Activated naive CD4-positive, alpha-beta T cell treated with anti-CD3 and anti-CD28 coated beads for 36 hours (primary cell): Measurements from ENCODE around the gene MAP3K6. TPM values are rescaled to one million over a fixed set of nuclear protein-coding genes. Genes with fewer than 3 reads are reported as not detected.
A peak's percentile ranks its signal among the peaks of the same experiment; 100 is the strongest.

Experiments used
- CTCF ChIA-PET: fragments of 350-600 bp; sonication (Branson Sonifier 250); formaldehyde crosslinking; loops from one replicate; lab custom pipeline; 2021; ENCODE audit warnings: antibody characterized with exemption; lab: Charles Lee
- DNase-seq: peaks from one replicate; pipeline ENCODE4 v3.0.0-alpha.2; 2020
- H3K27ac Mint-ChIP-seq: one replicate; pipeline ENCODE4 v1.8.0; 2021; ENCODE audit warnings: mild to moderate bottlenecking, mixed read lengths
- H3K27me3 Mint-ChIP-seq: one replicate; pipeline ENCODE4 v1.8.0; 2021; ENCODE audit warnings: low read depth, mixed read lengths
- H3K36me3 Mint-ChIP-seq: one replicate; pipeline ENCODE4 v1.8.0; 2021; ENCODE audit warnings: low read depth, mixed read lengths
- H3K4me1 Mint-ChIP-seq: one replicate; pipeline ENCODE4 v1.8.0; 2021; ENCODE audit warnings: low read depth, mixed read lengths
- H3K4me3 Mint-ChIP-seq: one replicate; pipeline ENCODE4 v1.8.0; 2021; ENCODE audit warnings: mild to moderate bottlenecking, moderate library complexity, mixed read lengths
- H3K9me3 Mint-ChIP-seq: one replicate; pipeline ENCODE4 v1.8.0; 2021; ENCODE audit warnings: mixed read lengths
- intact Hi-C: fragments of 100-400 bp; cut with micrococcal nuclease; formaldehyde crosslinking; loops from one replicate; pipeline ENCODE4 v1.15.1; 2023
- total RNA-seq, 2 experiments: library from RNA; stranded (reverse); gene quantifications; one replicate each; pipeline ENCODE4 v1.2.3, GENCODE V29; 2021

The MAP3K6 gene
- total RNA-seq, 2 experiments from 2014 or later = 5.2 to 5.3 TPM

GRCh38 chr1:27333717-27334279 lies 33.0 kb downstream of the MAP3K6 start:
- Mint-ChIP-seq H3K9me3 (no peaks in the 10 kb centered on the region), H3K27ac (no peak overlapping the region), H3K27me3 (no peaks in the 10 kb centered on the region), H3K36me3 (peaks cover 28% of the 10 kb centered on the region), H3K4me3 (no peak overlapping the region), H3K4me1 (peaks cover 16% of the 10 kb centered on the region)
- intact Hi-C loops = no loop called here
- no peak for DNase-seq
- CTCF ChIA-PET = interaction anchor here (0.7 to 5.1 kb wide), 22 partner anchors 9 to 396 kb away, joined by 3 to 41 read pairs (median 4); partner anchors contain the start of genes MAP3K6 and TMEM222

- no peak overlapping the region for H3K4me3 Mint-ChIP-seq
- H3K36me3 Mint-ChIP-seq = peaks cover 32% of the 10 kb centered on the region
- no peak overlapping the region for H3K27ac Mint-ChIP-seq
- peak; percentile 68 for DNase-seq
- CTCF ChIA-PET = interaction anchor here (0.6 to 5.1 kb wide), 36 partner anchors 8 to 532 kb away, joined by 3 to 41 read pairs (median 4); partner anchors contain the start of genes MAP3K6, SYTL1 and TMEM222
- H3K4me1 Mint-ChIP-seq = peaks cover 26% of the 10 kb centered on the region
- no peaks in the 10 kb centered on the region for H3K27me3 Mint-ChIP-seq
- H3K9me3 Mint-ChIP-seq = no peaks in the 10 kb centered on the region
- intact Hi-C loops = loop anchor here (1.0 kb wide), 1 partner anchor 56 kb away; no protein-coding TSS in a partner anchor
These were observed 34.1 kb downstream of the MAP3K6 start for GRCh38 chr1:27332536-27333281.

- Mint-ChIP-seq H3K27ac (no peak overlapping the region), H3K36me3 (peaks cover 34% of the 10 kb centered on the region), H3K27me3 (no peaks in the 10 kb centered on the region), H3K4me3 (no peak overlapping the region), H3K9me3 (no peaks in the 10 kb centered on the region), H3K4me1 (peaks cover 31% of the 10 kb centered on the region)
- no peak for DNase-seq
- CTCF ChIA-PET = interaction anchor here (0.8 to 5.1 kb wide), 23 partner anchors 7 to 287 kb away, joined by 3 to 41 read pairs (median 7); partner anchors contain the start of genes SYTL1 and TMEM222
- intact Hi-C loops = loop anchor here (1.0 kb wide), 1 partner anchor 56 kb away; no protein-coding TSS in a partner anchor
These were observed 34.8 kb downstream of the MAP3K6 start for GRCh38 chr1:27331922-27332321.

GRCh38 chr1:27331426-27331825 lies 35.3 kb downstream of the MAP3K6 start:
- intact Hi-C loops = no loop called here
- Mint-ChIP-seq H3K9me3 (no peaks in the 10 kb centered on the region), H3K4me1 (peaks cover 36% of the 10 kb centered on the region), H3K36me3 (peaks cover 31% of the 10 kb centered on the region), H3K27me3 (no peaks in the 10 kb centered on the region), H3K4me3 (no peak overlapping the region), H3K27ac (no peak overlapping the region)
- DNase-seq = no peak
- CTCF ChIA-PET = interaction anchor here (2.1 to 3.1 kb wide), 4 partner anchors 8 to 68 kb away, joined by 7 to 22 read pairs (median 12); partner anchors contain the start of gene TMEM222

- Mint-ChIP-seq H3K36me3 (peaks cover 26% of the 10 kb centered on the region), H3K4me3 (no peak overlapping the region), H3K9me3 (no peaks in the 10 kb centered on the region), H3K27me3 (no peaks in the 10 kb centered on the region), H3K27ac (peak overlapping the region; percentile 8), H3K4me1 (peaks cover 42% of the 10 kb centered on the region)
- no peak for DNase-seq
- CTCF ChIA-PET = no interaction called here
- intact Hi-C loops = no loop called here
These were observed 36.0 kb downstream of the MAP3K6 start for GRCh38 chr1:27330786-27331185.

GRCh38 chr1:27327964-27328363 lies 38.8 kb downstream of the MAP3K6 start:
- Mint-ChIP-seq H3K4me1 (peaks cover 65% of the 10 kb centered on the region), H3K27me3 (no peaks in the 10 kb centered on the region), H3K9me3 (no peaks in the 10 kb centered on the region), H3K27ac (peak overlapping the region; percentile 59), H3K4me3 (no peak overlapping the region), H3K36me3 (peaks cover 20% of the 10 kb centered on the region)
- intact Hi-C loops = no loop called here
- DNase-seq = no peak
- CTCF ChIA-PET = interaction anchor here (1.0 to 2.1 kb wide), 4 partner anchors 27 to 67 kb away, joined by 3 to 8 read pairs (median 7); no protein-coding TSS in a partner anchor

GRCh38 chr1:27325286-27325685 lies 41.5 kb downstream of the MAP3K6 start:
- no peak overlapping the region for H3K4me3 Mint-ChIP-seq
- intact Hi-C loops = no loop called here
- peaks cover 65% of the 10 kb centered on the region for H3K4me1 Mint-ChIP-seq
- no peaks in the 10 kb centered on the region for H3K9me3 Mint-ChIP-seq
- DNase-seq = no peak
- CTCF ChIA-PET = no interaction called here
- H3K27me3 Mint-ChIP-seq = no peaks in the 10 kb centered on the region
- peak overlapping the region; percentile 9 for H3K27ac Mint-ChIP-seq
- peaks cover 13% of the 10 kb centered on the region for H3K36me3 Mint-ChIP-seq

GRCh38 chr1:27322569-27323240 lies 44.1 kb downstream of the MAP3K6 start:
- intact Hi-C loops = loop anchor here (1.0 to 2.0 kb wide), 5 partner anchors 19 to 168 kb away; partner anchors contain the start of genes GPR3, MAP3K6, SLC9A1 and WASF2
- Mint-ChIP-seq H3K36me3 (peaks cover 9% of the 10 kb centered on the region), H3K9me3 (no peaks in the 10 kb centered on the region), H3K27ac (peak overlapping the region; percentile 86), H3K4me3 (peak overlapping the region; percentile 94), H3K27me3 (no peaks in the 10 kb centered on the region), H3K4me1 (peaks cover 48% of the 10 kb centered on the region)
- CTCF ChIA-PET = interaction anchor here (0.6 to 2.0 kb wide), 9 partner anchors 10 to 449 kb away, joined by 3 to 22 read pairs (median 3); no protein-coding TSS in a partner anchor
- DNase-seq = no peak

- intact Hi-C loops = loop anchor here (1.0 to 2.0 kb wide), 5 partner anchors 19 to 168 kb away; partner anchors contain the start of genes GPR3, MAP3K6, SLC9A1 and WASF2
- Mint-ChIP-seq H3K4me3 (peak within 1 kb of the TSS; percentile 94), H3K36me3 (peaks cover 7% of the 10 kb centered on the region), H3K4me1 (peaks cover 45% of the 10 kb centered on the region), H3K27ac (peak within 1 kb of the TSS; percentile 86), H3K27me3 (no peaks in the 10 kb centered on the region), H3K9me3 (no peaks in the 10 kb centered on the region)
- DNase-seq = peak; percentile 98
- CTCF ChIA-PET = interaction anchor here (0.6 to 2.0 kb wide), 4 partner anchors 11 to 449 kb away, joined by 3 to 22 read pairs (median 4); no protein-coding TSS in a partner anchor
These were observed 44.8 kb downstream of the MAP3K6 start, which contains the start of gene TMEM222 for GRCh38 chr1:27321813-27322568. TSS of gene TMEM222 (plus strand) at chr1:27322163. CDS start at chr1:27322198, 35 bp downstream.

GRCh38 chr1:27318596-27318995 lies 48.2 kb downstream of the MAP3K6 start:
- H3K27ac Mint-ChIP-seq = no peak overlapping the region
- H3K9me3 Mint-ChIP-seq = no peaks in the 10 kb centered on the region
- peaks cover 13% of the 10 kb centered on the region for H3K4me1 Mint-ChIP-seq
- no peaks in the 10 kb centered on the region for H3K36me3 Mint-ChIP-seq
- DNase-seq = no peak
- no peaks in the 10 kb centered on the region for H3K27me3 Mint-ChIP-seq
- no peak overlapping the region for H3K4me3 Mint-ChIP-seq
- intact Hi-C loops = no loop called here
- CTCF ChIA-PET = interaction anchor here (0.7 to 6.8 kb wide), 2 partner anchors 18 to 225 kb away, joined by 3 to 31 read pairs; no protein-coding TSS in a partner anchor

GRCh38 chr1:27318136-27318535 lies 48.6 kb downstream of the MAP3K6 start:
- Mint-ChIP-seq H3K4me1 (peaks cover 10% of the 10 kb centered on the region), H3K4me3 (no peak overlapping the region), H3K27ac (no peak overlapping the region), H3K9me3 (no peaks in the 10 kb centered on the region), H3K27me3 (no peaks in the 10 kb centered on the region), H3K36me3 (no peaks in the 10 kb centered on the region)
- CTCF ChIA-PET = interaction anchor here (0.7 to 6.8 kb wide), 2 partner anchors 17 to 22 kb away, joined by 3 to 31 read pairs; no protein-coding TSS in a partner anchor
- DNase-seq = no peak
- intact Hi-C loops = no loop called here
